Kidney (tissue), 14 donors: ENCODE results near the gene KCNAB1. TPM values are rescaled to one million over a fixed set of nuclear protein-coding genes. Genes with fewer than 3 reads are reported as not detected.
A peak's percentile ranks its signal among the peaks of the same experiment; 100 is the strongest.

ENCODE experiments used
- DNase-seq, 5 donors: peaks; one replicate each; pipeline ENCODE4 v3.0.0-alpha.2; 2013 to 2020
- FAIRE-seq: peaks from 2 replicates; lab custom pipeline; 2012; peaks lifted over from hg19 to GRCh38; lab: Jason Lieb, UNC
- H3K27ac ChIP-seq, 2 donors: one replicate each; pipeline ENCODE4 v1.7.0; 2013; ENCODE audit warnings: low read depth in 2 of 2, low read length in 2 of 2, inconsistent platforms in 1 of 2
- H3K27me3 ChIP-seq: one replicate; pipeline ENCODE4 v1.7.1; 2013; ENCODE audit warnings: low read length, inconsistent platforms; ENCODE audit not compliant: control insufficient read depth, insufficient read depth
- H3K36me3 ChIP-seq, 3 donors: one replicate each; pipeline versions ENCODE4 v1.7.0 to v1.7.1; 2013; ENCODE audit warnings: low read length in 3 of 3, control low read depth in 1 of 3, inconsistent platforms in 1 of 3; ENCODE audit not compliant: insufficient read depth in 3 of 3, control insufficient read depth in 2 of 3
- H3K4me1 ChIP-seq, 3 donors: one replicate each; pipeline versions ENCODE4 v1.7.0 to v1.7.1; 2013; ENCODE audit warnings: low read length in 3 of 3, inconsistent platforms in 1 of 3, low read depth in 1 of 3; ENCODE audit not compliant: control insufficient read depth in 2 of 3, insufficient read depth in 2 of 3
- H3K4me3 ChIP-seq, 3 donors: one replicate each; pipeline versions ENCODE4 v1.7.0 to v1.8.1; 2013; ENCODE audit warnings: low read length in 3 of 3, control low read depth in 1 of 3, inconsistent platforms in 1 of 3
- H3K9ac ChIP-seq, 3 donors: one replicate each; pipeline versions ENCODE4 v1.7.0 to v1.7.1; 2013; ENCODE audit warnings: low read length in 3 of 3, control low read depth in 1 of 3, inconsistent platforms in 1 of 3
- H3K9me3 ChIP-seq, 3 donors: one replicate each; pipeline versions ENCODE4 v1.7.0 to v1.7.1; 2013; ENCODE audit warnings: low read length in 3 of 3, control low read depth in 1 of 3, inconsistent platforms in 1 of 3; ENCODE audit not compliant: control insufficient read depth in 2 of 3, insufficient read depth in 1 of 3
- CTCF ChIP-seq: IDR thresholded peaks from 3 replicates; pipeline ENCODE4 v1.5.1; 2012; ENCODE audit warnings: mild to moderate bottlenecking, moderate library complexity, borderline replicate concordance; ENCODE audit not compliant: insufficient read depth; ENCODE audit errors: extremely low read depth
- intact Hi-C: fragments of 100-400 bp; cut with DNase I; formaldehyde crosslinking; loops from one replicate; pipeline ENCODE4 v1.11.1; 2022
- polyA plus RNA-seq: library from polyadenylated mRNA; stranded (reverse); fragments of 350-450 nt; fragmentation: Illumina TruSeq; extraction: RNeasy Lipid Tissue Mini Kit (QIAGEN cat#74804); gene quantifications from one replicate; pipeline ENCODE4 v1.2.3, GENCODE V29; 2014; ENCODE audit warnings: low read depth, low replicate concordance; ENCODE audit not compliant: insufficient read depth
- total RNA-seq: library from RNA; stranded (reverse); fragmentation: NEBNext Ultra II Directional; extraction: Animal tissue kit (Norgen Biotek cat#: 25700); gene quantifications from one replicate; pipeline ENCODE4 v1.2.1, GENCODE V29; 2021
- donor health status: control.
- donor health status: control.
- donor health status: control.
- donor health status: control.
- donor health status: control.
- donor health status: DM: yes; HTN: yes; CAD: no.
- donor health status: Normal renal cell carcinoma (clear cell type).

Gene KCNAB1
- total and polyA plus RNA-seq, 2 donors from 2014 or later, result 1.7 to 6.6 TPM

- intact Hi-C loops, result no loop called here
- Histone ChIP-seq H3K4me3 (no peak overlapping the region), H3K4me1 (peaks cover 0 to 5% (median 0%) of the 10 kb centered on the region in 3 donors), H3K9me3 (no peaks in the 10 kb centered on the region), H3K9ac (no peak overlapping the region), H3K27me3 (no peaks in the 10 kb centered on the region), H3K36me3 (peaks cover 3 to 23% (median 17%) of the 10 kb centered on the region in 3 donors), H3K27ac (peak overlapping the region in 1 of 2 donors; percentile 70)
- DNase-seq, result no peak
- no peak for FAIRE-seq
- TF ChIP-seq CTCF, result no peak
Measured at GRCh38 chr3:156542101-156543042, 422.0 kb downstream of the KCNAB1 start.

- H3K9ac ChIP-seq, result no peak overlapping the region
- DNase-seq, result no peak
- H3K36me3 ChIP-seq, result peaks cover 3 to 25% (median 22%) of the 10 kb centered on the region in 3 donors
- intact Hi-C loops, result no loop called here
- no peak for TF ChIP-seq CTCF
- H3K4me1 ChIP-seq, result peaks cover 0 to 5% (median 0%) of the 10 kb centered on the region in 3 donors
- no peak for FAIRE-seq
- H3K27me3 ChIP-seq, result no peaks in the 10 kb centered on the region
- peak overlapping the region in 1 of 2 donors; percentile 70 for H3K27ac ChIP-seq
- no peaks in the 10 kb centered on the region for H3K9me3 ChIP-seq
- no peak overlapping the region for H3K4me3 ChIP-seq
Measured at GRCh38 chr3:156543043-156543555, 422.7 kb downstream of the KCNAB1 start.

- FAIRE-seq, result no peak
- Histone ChIP-seq H3K27ac (no peak overlapping the region), H3K9ac (no peak overlapping the region), H3K4me3 (no peak overlapping the region), H3K9me3 (no peaks in the 10 kb centered on the region), H3K4me1 (no peaks in the 10 kb centered on the region), H3K36me3 (peaks cover 2 to 27% (median 26%) of the 10 kb centered on the region in 3 donors), H3K27me3 (no peaks in the 10 kb centered on the region)
- TF ChIP-seq CTCF, result no peak
- intact Hi-C loops, result no loop called here
- no peak for DNase-seq
Measured at GRCh38 chr3:156547637-156548036, 427.3 kb downstream of the KCNAB1 start.
